Inflammatory macrophage treated with lipopolysaccharide for 1 hour (primary cell): ENCODE results near the gene TTC23L.
"Not testable (repeated sequence)": the region's sequence is repeated elsewhere in the genome, so short reads cannot be mapped to it uniquely, and the experiment has no call there.

Source experiments
- DNase-seq, 2 donors: peaks; one replicate each; pipeline ENCODE4 v3.0.0-alpha.2; 2020 to 2022

The TTC23L gene

GRCh38 chr5:34838785-34839714, at the start of gene TTC23L:
TTC23L (plus strand) TSS chr5:34839164; CDS start chr5:34840672, 1,508 bp downstream.
- peak; percentile 70 to 78 for DNase-seq

GRCh38 chr5:34789639-34790038, 49.3 kb upstream of the TTC23L start:
- no peak for DNase-seq

- DNase-seq, result no peak
Observed at GRCh38 chr5:34790069-34790468, 48.9 kb upstream of the TTC23L start.

- no peak for DNase-seq
Observed at GRCh38 chr5:34791761-34792244, 47.2 kb upstream of the TTC23L start.

GRCh38 chr5:34802834-34803563, 36.0 kb upstream of the TTC23L start:
- DNase-seq, result no peak

- DNase-seq, result no peak
Observed at GRCh38 chr5:34803974-34804732, 34.8 kb upstream of the TTC23L start.

- DNase-seq, result no peak
Observed at GRCh38 chr5:34804913-34805312, 34.1 kb upstream of the TTC23L start.

- DNase-seq, result no peak
Observed at GRCh38 chr5:34806532-34806931, 32.4 kb upstream of the TTC23L start.

GRCh38 chr5:34811706-34812105, 27.3 kb upstream of the TTC23L start:
- no peak for DNase-seq

- DNase-seq, result no peak
Observed at GRCh38 chr5:34813509-34813908, 25.5 kb upstream of the TTC23L start.

- no peak for DNase-seq
Observed at GRCh38 chr5:34817558-34818351, 21.2 kb upstream of the TTC23L start.

GRCh38 chr5:34818717-34819116, 20.2 kb upstream of the TTC23L start:
- no peak for DNase-seq

GRCh38 chr5:34820593-34820992, 18.4 kb upstream of the TTC23L start:
- no peak for DNase-seq

- no peak for DNase-seq
Observed at GRCh38 chr5:34822956-34823715, 15.8 kb upstream of the TTC23L start.

GRCh38 chr5:34826347-34826746, 12.6 kb upstream of the TTC23L start:
- DNase-seq, result no peak

- no peak for DNase-seq
Observed at GRCh38 chr5:34827588-34828506, 11.1 kb upstream of the TTC23L start.

GRCh38 chr5:34830827-34831226, 8.1 kb upstream of the TTC23L start:
- not testable (repeated sequence) for DNase-seq

GRCh38 chr5:34831303-34831702, 7.7 kb upstream of the TTC23L start:
- no peak for DNase-seq

GRCh38 chr5:34832568-34832967, 6.4 kb upstream of the TTC23L start:
- no peak for DNase-seq

- no peak for DNase-seq
Observed at GRCh38 chr5:34833090-34833489, 5.9 kb upstream of the TTC23L start.
